Gastroesophageal sphincter (tissue), 4 donors: Measurements from ENCODE around the gene CNTNAP2. TPM values are rescaled to one million over a fixed set of nuclear protein-coding genes. Genes with fewer than 3 reads are reported as not detected.

ENCODE experiments used
- ATAC-seq: fragments of 150-250 bp; one replicate; pipeline ENCODE4 v1.9.1; 2016; ENCODE audit warnings: mild to moderate bottlenecking, moderate library complexity
- H3K27ac ChIP-seq, 4 donors: fragments of 200-600 bp; sonication (generic) in 3 of 4; 1 replicate in 3 of 4; 2 replicates in 1 of 4; pipeline ENCODE4 v1.5.1; 2016 to 2019
- H3K27me3 ChIP-seq: fragments of 200-600 bp; sonication (generic); one replicate; pipeline ENCODE4 v1.5.1; 2019
- H3K36me3 ChIP-seq, 2 donors: fragments of 200-600 bp; sonication (generic); one replicate each; pipeline ENCODE4 v1.5.1; 2019; ENCODE audit warnings: control low read depth in 1 of 2
- H3K4me1 ChIP-seq, 3 donors: fragments of 200-600 bp; sonication (generic); 1 replicate in 2 of 3; 2 replicates in 1 of 3; pipeline ENCODE4 v1.5.1; 2016 to 2019; ENCODE audit warnings: control low read depth in 2 of 3
- H3K4me3 ChIP-seq, 2 donors: fragments of 200-600 bp; sonication (generic); one replicate each; pipeline ENCODE4 v1.5.1; 2019; ENCODE audit warnings: mild to moderate bottlenecking in 1 of 2, moderate library complexity in 1 of 2
- H3K9me3 ChIP-seq, 3 donors: fragments of 200-600 bp; sonication (generic); one replicate each; pipeline ENCODE4 v1.5.1; 2017 to 2019; ENCODE audit warnings: control low read depth in 2 of 3
- EP300 ChIP-seq: sonication (generic); formaldehyde crosslinking; IDR thresholded peaks from one replicate; pipeline ENCODE4 v1.6.1; 2017; ENCODE audit warnings: antibody characterized with exemption, mild to moderate bottlenecking
- POLR2A ChIP-seq, 2 donors: fragments of 450-650 bp; IDR thresholded peaks; one replicate each; pipeline ENCODE4 v1.6.1; 2017; ENCODE audit warnings: antibody characterized with exemption in 2 of 2, mild to moderate bottlenecking in 2 of 2, moderate library complexity in 1 of 2
- POLR2AphosphoS5 ChIP-seq: sonication (generic); formaldehyde crosslinking; IDR thresholded peaks from one replicate; pipeline ENCODE4 v1.6.1; 2017; ENCODE audit warnings: antibody characterized with exemption
- WGBS, 2 donors: methylation state at CpG; one replicate each; pipeline ENCODE4 v1.1.5; 2018; ENCODE audit warnings: low coverage in 1 of 2; 5-methylcytosine and 5-hydroxymethylcytosine counted together
- total RNA-seq, 4 donors: library from RNA; depleted of rRNA; stranded (reverse); fragments of >200 nt; gene quantifications; one replicate each; pipeline ENCODE4 v1.1.0, GENCODE V29; 2016
- TF ChIP-seq, protein P1 (sequence below), 4 experiments: fragments of 200-600 bp in 2 of 4; fragments of 450-650 bp in 2 of 4; sonication (generic) in 1 of 4; IDR thresholded peaks; one replicate each; pipeline ENCODE4 v1.5.1; 2017 to 2019; ENCODE audit warnings: antibody characterized with exemption in 4 of 4, mild to moderate bottlenecking in 2 of 4, moderate library complexity in 2 of 4

The CNTNAP2 gene
- total RNA-seq, 4 donors from 2014 or later = 1.5 to 8.9 (median 3.2) TPM

DNA sequence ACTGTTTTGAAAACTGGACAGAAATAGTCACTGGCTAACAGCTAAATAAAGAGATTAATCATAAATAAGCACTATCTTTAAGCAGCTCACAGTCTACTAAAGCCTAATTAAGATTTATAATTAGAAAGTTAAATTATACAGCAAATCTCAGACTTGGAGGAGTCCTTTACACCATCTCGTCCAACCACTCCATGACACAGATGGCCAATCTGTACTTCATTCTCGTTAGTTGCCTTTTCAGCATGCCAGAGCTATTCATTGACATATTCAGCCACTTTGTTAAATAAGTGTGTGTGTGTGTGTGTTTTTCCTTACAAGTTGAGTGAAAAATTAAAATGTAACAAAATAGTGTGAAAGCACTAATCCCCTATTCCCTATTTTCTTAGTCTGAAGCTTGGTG lies 1066.7 kb downstream of the CNTNAP2 start:
- TF ChIP-seq POLR2A (IDR thresholded peaks at IDR 0.05) (no peak), EP300 (no peak), POLR2AphosphoS5 (no peak)
- TF ChIP-seq, protein P1, sequence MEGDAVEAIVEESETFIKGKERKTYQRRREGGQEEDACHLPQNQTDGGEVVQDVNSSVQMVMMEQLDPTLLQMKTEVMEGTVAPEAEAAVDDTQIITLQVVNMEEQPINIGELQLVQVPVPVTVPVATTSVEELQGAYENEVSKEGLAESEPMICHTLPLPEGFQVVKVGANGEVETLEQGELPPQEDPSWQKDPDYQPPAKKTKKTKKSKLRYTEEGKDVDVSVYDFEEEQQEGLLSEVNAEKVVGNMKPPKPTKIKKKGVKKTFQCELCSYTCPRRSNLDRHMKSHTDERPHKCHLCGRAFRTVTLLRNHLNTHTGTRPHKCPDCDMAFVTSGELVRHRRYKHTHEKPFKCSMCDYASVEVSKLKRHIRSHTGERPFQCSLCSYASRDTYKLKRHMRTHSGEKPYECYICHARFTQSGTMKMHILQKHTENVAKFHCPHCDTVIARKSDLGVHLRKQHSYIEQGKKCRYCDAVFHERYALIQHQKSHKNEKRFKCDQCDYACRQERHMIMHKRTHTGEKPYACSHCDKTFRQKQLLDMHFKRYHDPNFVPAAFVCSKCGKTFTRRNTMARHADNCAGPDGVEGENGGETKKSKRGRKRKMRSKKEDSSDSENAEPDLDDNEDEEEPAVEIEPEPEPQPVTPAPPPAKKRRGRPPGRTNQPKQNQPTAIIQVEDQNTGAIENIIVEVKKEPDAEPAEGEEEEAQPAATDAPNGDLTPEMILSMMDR (IDR thresholded peaks at IDR 0.05) = no peak
- Histone ChIP-seq H3K27me3 (no peaks in the 10 kb centered on the region), H3K36me3 (no peaks in the 10 kb centered on the region), H3K9me3 (no peaks in the 10 kb centered on the region), H3K27ac (no peak overlapping the region), H3K4me1 (peaks cover 0 to 8% (median 0%) of the 10 kb centered on the region in 3 donors), H3K4me3 (no peak overlapping the region)
- no peak for ATAC-seq
- 31 to 32% methylated on average over 2 of the region's 2 CpGs for WGBS, 2 donors

DNA sequence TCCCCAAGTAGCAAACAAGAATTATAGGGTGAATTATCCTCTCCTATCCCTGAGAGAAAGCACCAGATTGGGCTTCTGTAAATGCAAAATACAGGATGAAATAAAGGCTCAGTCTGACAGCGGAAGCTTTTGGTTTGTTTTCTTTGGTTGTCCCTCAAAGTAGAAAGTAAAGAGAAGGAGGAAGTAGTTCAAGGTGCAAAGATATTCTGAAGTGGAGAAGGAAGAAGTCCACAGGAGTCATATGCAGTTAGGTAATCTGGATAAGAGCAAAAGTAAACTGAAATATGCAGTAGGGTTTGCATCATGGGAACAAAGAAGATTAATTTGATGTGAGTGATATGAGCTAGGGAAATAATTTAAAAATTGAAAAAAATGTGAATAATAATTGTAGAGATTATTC lies 1071.9 kb downstream of the CNTNAP2 start:
- Histone ChIP-seq H3K4me3 (no peak overlapping the region), H3K4me1 (peaks cover 0 to 3% (median 0%) of the 10 kb centered on the region in 3 donors), H3K36me3 (no peaks in the 10 kb centered on the region), H3K27ac (no peak overlapping the region), H3K27me3 (no peaks in the 10 kb centered on the region), H3K9me3 (no peaks in the 10 kb centered on the region)
- TF ChIP-seq POLR2AphosphoS5 = no peak
- TF ChIP-seq EP300 = no peak
- TF ChIP-seq, protein P1 (IDR thresholded peaks at IDR 0.05) = no peak
- no peak for TF ChIP-seq POLR2A (IDR thresholded peaks at IDR 0.05)
- WGBS, 2 donors = 80 to 92% methylated on average over 1 of the region's 1 CpG
- ATAC-seq = no peak

DNA sequence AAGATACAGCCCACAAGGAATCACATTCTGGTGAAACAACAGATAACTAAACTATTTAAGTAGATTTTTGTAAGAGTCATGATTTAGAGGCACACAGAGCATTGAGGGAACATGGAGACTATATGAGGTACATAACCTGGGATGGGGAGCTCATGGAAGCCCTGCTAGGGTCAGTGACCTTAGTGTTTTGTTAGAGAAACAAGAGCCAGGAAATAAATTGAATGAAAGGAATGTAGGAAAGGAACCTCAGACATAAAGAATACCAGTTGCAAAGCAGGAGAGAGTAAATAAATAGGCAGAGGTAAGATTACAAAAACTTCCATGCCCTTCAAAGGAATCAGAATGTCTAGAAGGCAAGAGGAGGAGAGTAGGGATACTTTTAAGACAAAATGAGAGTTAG lies 1076.9 kb downstream of the CNTNAP2 start:
- no peak overlapping the region for H3K4me3 ChIP-seq
- H3K27ac ChIP-seq = no peak overlapping the region
- no peak for ATAC-seq
- TF ChIP-seq POLR2AphosphoS5 = no peak
- TF ChIP-seq, protein P1 (IDR thresholded peaks at IDR 0.05) = no peak
- TF ChIP-seq EP300 = no peak
- no peak for TF ChIP-seq POLR2A (IDR thresholded peaks at IDR 0.05)
- no peaks in the 10 kb centered on the region for H3K27me3 ChIP-seq
- no peaks in the 10 kb centered on the region for H3K4me1 ChIP-seq
- no peaks in the 10 kb centered on the region for H3K9me3 ChIP-seq
- no peaks in the 10 kb centered on the region for H3K36me3 ChIP-seq

- 88% methylated on average over 4 to 5 of the region's 5 CpGs for WGBS, 2 donors
- TF ChIP-seq, protein P1 (IDR thresholded peaks at IDR 0.05) = no peak
- TF ChIP-seq POLR2AphosphoS5 = no peak
- TF ChIP-seq EP300 = no peak
- TF ChIP-seq POLR2A (IDR thresholded peaks at IDR 0.05) = no peak
- Histone ChIP-seq H3K36me3 (no peaks in the 10 kb centered on the region), H3K27ac (no peak overlapping the region), H3K4me3 (no peak overlapping the region), H3K27me3 (no peaks in the 10 kb centered on the region), H3K4me1 (peaks cover 0 to 7% (median 0%) of the 10 kb centered on the region in 3 donors), H3K9me3 (no peaks in the 10 kb centered on the region)
- ATAC-seq = no peak
Measured at GRCh38 chr7:147196481-147196880, 1079.9 kb downstream of the CNTNAP2 start.

DNA sequence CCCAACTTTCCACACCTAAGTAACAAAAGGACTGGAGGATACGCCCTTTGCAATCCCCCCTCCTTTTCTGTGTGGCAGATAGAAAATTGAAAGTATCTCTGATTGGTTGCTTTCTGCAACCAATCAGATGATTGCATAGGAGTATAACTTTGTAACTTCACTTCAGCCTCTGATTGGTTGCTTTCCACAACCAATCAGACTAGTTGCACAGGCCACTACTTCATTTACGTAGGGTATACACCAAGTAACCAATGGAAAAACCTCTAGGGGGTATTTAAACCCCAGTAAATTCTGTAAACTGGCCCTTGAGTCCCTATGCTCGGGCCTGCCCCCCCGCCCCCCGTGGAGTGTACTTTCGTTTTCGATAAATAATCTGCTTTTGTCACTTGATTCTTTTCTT lies 1080.4 kb downstream of the CNTNAP2 start:
- no peak for ATAC-seq
- Histone ChIP-seq H3K4me3 (no peak overlapping the region), H3K4me1 (peaks cover 0 to 7% (median 0%) of the 10 kb centered on the region in 3 donors), H3K36me3 (no peaks in the 10 kb centered on the region), H3K9me3 (no peaks in the 10 kb centered on the region), H3K27ac (no peak overlapping the region), H3K27me3 (no peaks in the 10 kb centered on the region)
- TF ChIP-seq POLR2A (IDR thresholded peaks at IDR 0.05) (no peak), EP300 (no peak), POLR2AphosphoS5 (no peak)
- TF ChIP-seq, protein P1 (IDR thresholded peaks at IDR 0.05) = no peak
- WGBS, 2 donors = 73 to 98% methylated on average over 4 to 7 of the region's 7 CpGs
